ENCODE data around the gene CABP7.

CABP7 gene

GRCh38 chr22:29722151-29722550, 2.3 kb downstream of the CABP7 start:
- H3K4me3 ChIP-seq (ENCODE audit: low read depth, low read length) = no peak overlapping the region
- TF ChIP-seq CTCF (IDR thresholded peaks at IDR 0.05; ENCODE audit: low read depth, low read length, missing control alignments) = no peak
- DNase-seq (ENCODE audit: low read depth) = no peak

- TF ChIP-seq CTCF (IDR thresholded peaks at IDR 0.05; ENCODE audit: low read depth, low read length, missing control alignments) = no peak
- DNase-seq (ENCODE audit: low read depth) = no peak
- H3K4me3 ChIP-seq (ENCODE audit: low read depth, low read length) = no peak overlapping the region
Measured at GRCh38 chr22:29722587-29722986, 2.8 kb downstream of the CABP7 start.

- no peak overlapping the region for H3K4me3 ChIP-seq (ENCODE audit: low read depth, low read length)
- TF ChIP-seq CTCF (IDR thresholded peaks at IDR 0.05; ENCODE audit: low read depth, low read length, missing control alignments) = no peak
- no peak for DNase-seq (ENCODE audit: low read depth)
Measured at GRCh38 chr22:29723766-29724165, 4.0 kb downstream of the CABP7 start.

- no peak for DNase-seq (ENCODE audit: low read depth)
- H3K4me3 ChIP-seq (ENCODE audit: low read depth, low read length) = no peak overlapping the region
- TF ChIP-seq CTCF (IDR thresholded peaks at IDR 0.05; ENCODE audit: low read depth, low read length, missing control alignments) = no peak
Measured at GRCh38 chr22:29724843-29725242, 5.0 kb downstream of the CABP7 start.

- DNase-seq (ENCODE audit: low read depth) = no peak
- no peak overlapping the region for H3K4me3 ChIP-seq (ENCODE audit: low read depth, low read length)
- no peak for TF ChIP-seq CTCF (IDR thresholded peaks at IDR 0.05; ENCODE audit: low read depth, low read length, missing control alignments)
Measured at GRCh38 chr22:29726106-29726505, 6.3 kb downstream of the CABP7 start.

GRCh38 chr22:29726512-29727130, 6.8 kb downstream of the CABP7 start:
- DNase-seq (ENCODE audit: low read depth) = no peak
- H3K4me3 ChIP-seq (ENCODE audit: low read depth, low read length) = no peak overlapping the region
- no peak for TF ChIP-seq CTCF (IDR thresholded peaks at IDR 0.05; ENCODE audit: low read depth, low read length, missing control alignments)

GRCh38 chr22:29727131-29727523, 7.3 kb downstream of the CABP7 start:
- H3K4me3 ChIP-seq (ENCODE audit: low read depth, low read length) = no peak overlapping the region
- no peak for DNase-seq (ENCODE audit: low read depth)
- peak; percentile 57 for TF ChIP-seq CTCF (IDR thresholded peaks at IDR 0.05; ENCODE audit: low read depth, low read length, missing control alignments)
